Measurements from ENCODE around the gene SLC9A5.

The SLC9A5 gene

DNA sequence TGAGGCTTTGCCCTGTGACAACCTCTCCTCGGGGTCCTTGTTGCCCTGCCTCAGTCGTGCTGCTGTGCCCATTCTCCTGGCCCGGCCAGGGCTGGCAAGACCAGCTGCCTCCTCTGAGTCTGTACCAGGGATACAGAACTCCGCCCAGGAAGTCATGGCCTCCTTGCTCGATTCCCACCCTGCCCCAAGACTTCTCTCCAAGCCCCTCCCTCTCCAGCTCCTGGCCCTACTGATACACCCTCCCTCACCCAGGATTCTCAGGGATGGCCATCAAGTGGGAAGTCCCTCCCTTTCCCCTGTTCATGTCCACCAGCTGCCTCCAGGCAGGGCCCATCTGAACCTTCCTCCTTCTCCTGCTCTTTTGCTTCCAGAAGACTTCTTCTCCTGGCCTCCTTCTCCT lies 33.1 kb upstream of the SLC9A5 start:
- no peak overlapping the region for H3K4me3 ChIP-seq (ENCODE audit: low read length)
- TF ChIP-seq, protein P1, sequence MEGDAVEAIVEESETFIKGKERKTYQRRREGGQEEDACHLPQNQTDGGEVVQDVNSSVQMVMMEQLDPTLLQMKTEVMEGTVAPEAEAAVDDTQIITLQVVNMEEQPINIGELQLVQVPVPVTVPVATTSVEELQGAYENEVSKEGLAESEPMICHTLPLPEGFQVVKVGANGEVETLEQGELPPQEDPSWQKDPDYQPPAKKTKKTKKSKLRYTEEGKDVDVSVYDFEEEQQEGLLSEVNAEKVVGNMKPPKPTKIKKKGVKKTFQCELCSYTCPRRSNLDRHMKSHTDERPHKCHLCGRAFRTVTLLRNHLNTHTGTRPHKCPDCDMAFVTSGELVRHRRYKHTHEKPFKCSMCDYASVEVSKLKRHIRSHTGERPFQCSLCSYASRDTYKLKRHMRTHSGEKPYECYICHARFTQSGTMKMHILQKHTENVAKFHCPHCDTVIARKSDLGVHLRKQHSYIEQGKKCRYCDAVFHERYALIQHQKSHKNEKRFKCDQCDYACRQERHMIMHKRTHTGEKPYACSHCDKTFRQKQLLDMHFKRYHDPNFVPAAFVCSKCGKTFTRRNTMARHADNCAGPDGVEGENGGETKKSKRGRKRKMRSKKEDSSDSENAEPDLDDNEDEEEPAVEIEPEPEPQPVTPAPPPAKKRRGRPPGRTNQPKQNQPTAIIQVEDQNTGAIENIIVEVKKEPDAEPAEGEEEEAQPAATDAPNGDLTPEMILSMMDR (conservative IDR thresholded peaks at IDR 0.05; ENCODE audit: low read length) = no peak
- DNase-seq (ENCODE audit: low read depth) = no peak

GRCh38 chr16:67216612-67217490 lies 31.9 kb upstream of the SLC9A5 start:
- DNase-seq (ENCODE audit: low read depth) = no peak
- TF ChIP-seq, protein P1 (conservative IDR thresholded peaks at IDR 0.05; ENCODE audit: low read length) = no peak
- no peak overlapping the region for H3K4me3 ChIP-seq (ENCODE audit: low read length)

DNA sequence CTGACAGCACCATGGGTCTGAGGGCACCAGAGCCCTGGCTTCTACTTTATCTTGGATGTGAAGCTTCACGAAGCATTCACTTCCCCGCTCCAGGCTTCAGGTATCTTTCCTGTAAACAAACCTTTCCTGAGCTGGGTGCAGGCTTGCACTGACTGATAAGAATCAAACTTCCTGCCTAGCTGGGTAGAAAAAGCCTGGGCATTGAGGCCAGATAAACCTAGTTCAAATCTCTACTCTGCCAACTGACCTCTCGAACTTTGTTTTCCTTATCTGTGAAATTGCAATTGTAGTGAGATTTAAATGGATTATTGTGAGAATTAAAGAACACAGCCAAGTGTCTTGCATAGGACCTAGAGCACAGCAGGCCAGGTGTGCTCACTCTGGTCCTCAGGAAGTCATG lies 24.8 kb upstream of the SLC9A5 start:
- DNase-seq (ENCODE audit: low read depth) = no peak
- H3K4me3 ChIP-seq (ENCODE audit: low read length) = no peak overlapping the region
- TF ChIP-seq, protein P1 (conservative IDR thresholded peaks at IDR 0.05; ENCODE audit: low read length) = no peak

GRCh38 chr16:67226295-67226803 lies 22.4 kb upstream of the SLC9A5 start:
- no peak for DNase-seq (ENCODE audit: low read depth)
- TF ChIP-seq, protein P1 (conservative IDR thresholded peaks at IDR 0.05; ENCODE audit: low read length) = no peak
- H3K4me3 ChIP-seq (ENCODE audit: low read length) = peak overlapping the region; percentile 99

GRCh38 chr16:67226804-67227566 lies 21.8 kb upstream of the SLC9A5 start, which contains the start of gene TMEM208:
TSS of gene TMEM208 (plus strand) at chr16:67227130. CDS start at chr16:67227219, 89 bp downstream.
- TF ChIP-seq, protein P1 (conservative IDR thresholded peaks at IDR 0.05; ENCODE audit: low read length) = peak; percentile 25
- peak; percentile 98 for DNase-seq (ENCODE audit: low read depth)
- H3K4me3 ChIP-seq (ENCODE audit: low read length) = peak within 1 kb of the TSS; percentile 99

DNA sequence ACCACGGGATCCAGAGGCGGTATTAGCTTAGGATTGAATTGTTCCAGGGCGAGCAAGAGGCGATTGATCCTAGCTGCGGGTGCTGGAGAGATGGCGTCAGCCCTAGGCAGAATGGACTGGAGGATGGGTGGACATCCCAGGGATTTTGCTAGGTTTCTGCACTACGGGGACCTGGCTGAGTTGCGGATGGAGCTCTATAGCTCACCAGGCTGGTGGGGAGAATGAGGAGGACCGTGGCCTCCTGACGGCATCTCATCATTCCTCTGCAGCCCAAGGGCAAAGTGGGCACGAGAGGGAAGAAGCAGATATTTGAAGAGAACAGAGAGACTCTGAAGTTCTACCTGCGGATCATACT lies 21.2 kb upstream of the SLC9A5 start:
- TF ChIP-seq, protein P1 (conservative IDR thresholded peaks at IDR 0.05; ENCODE audit: low read length) = no peak
- H3K4me3 ChIP-seq (ENCODE audit: low read length) = peak overlapping the region; percentile 99
- DNase-seq (ENCODE audit: low read depth) = no peak
